Effector CD4-positive, alpha-beta T cell (primary cell): ENCODE results near the gene CBX4.

Experiments used
- DNase-seq: peaks from one replicate; pipeline ENCODE4 v3.0.0-alpha.2; 2020

CBX4 gene

DNA sequence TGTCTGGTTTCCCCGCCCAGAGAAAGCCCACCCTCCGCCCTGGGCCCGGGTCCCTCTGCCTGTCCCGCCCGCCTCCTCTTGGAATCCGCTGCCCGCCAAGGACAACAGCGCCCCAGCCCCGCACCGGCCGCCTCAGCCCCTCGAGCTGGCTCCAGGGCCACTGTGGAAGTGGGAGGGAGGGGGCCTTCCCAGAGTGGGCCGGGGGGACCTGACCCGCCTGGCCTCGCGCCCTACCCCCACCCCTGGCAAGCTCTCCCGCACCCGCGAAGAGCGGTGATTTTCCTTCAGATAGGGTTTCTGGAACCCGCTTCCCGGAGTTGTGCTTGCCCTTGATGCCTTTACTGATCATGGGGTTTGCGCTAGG lies 40.1 kb downstream of the CBX4 start:
- no peak for DNase-seq

- no peak for DNase-seq
These were observed 40.7 kb downstream of the CBX4 start for GRCh38 chr17:79798299-79799173.

DNA sequence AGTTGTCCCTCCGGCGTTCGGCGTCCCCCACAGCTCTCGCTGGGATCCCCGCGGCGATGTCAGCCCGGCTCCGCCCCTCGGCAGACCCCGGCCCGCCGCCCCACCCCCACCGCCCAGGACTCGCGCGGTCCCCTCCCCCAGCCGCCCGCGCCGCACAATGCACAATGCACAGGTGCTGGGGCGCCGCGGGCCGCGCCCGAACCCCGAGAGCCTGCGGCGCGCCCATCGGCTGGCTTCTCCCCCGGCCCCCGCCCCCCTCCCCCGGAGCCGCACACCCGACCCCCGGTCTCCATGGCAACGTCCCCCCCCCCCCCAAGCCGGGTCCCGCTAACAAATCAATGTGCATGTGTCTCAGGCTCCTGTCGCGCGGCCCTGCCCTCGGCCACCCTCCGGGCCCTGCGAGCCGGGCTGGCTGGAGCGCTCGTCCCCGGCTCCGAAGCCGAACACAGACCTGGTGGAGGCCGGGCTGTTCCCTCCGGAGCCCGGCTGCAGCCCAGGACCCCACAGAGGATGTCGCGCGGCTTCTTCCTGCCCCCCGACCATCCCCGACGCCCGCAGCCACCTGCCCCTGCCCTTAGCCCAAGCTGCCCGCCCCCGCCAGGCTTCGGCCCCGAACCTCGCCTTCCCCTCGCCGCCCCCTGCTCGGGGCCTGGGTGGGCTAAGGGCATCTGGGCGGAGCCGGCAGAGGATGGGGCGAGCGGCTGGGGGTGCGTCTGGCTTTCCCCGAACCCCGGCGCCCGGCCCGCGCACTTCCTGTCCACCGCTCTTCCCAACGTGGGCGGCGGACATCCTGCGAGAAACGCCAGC lies 41.5 kb downstream of the CBX4 start:
- DNase-seq, result no peak

DNA sequence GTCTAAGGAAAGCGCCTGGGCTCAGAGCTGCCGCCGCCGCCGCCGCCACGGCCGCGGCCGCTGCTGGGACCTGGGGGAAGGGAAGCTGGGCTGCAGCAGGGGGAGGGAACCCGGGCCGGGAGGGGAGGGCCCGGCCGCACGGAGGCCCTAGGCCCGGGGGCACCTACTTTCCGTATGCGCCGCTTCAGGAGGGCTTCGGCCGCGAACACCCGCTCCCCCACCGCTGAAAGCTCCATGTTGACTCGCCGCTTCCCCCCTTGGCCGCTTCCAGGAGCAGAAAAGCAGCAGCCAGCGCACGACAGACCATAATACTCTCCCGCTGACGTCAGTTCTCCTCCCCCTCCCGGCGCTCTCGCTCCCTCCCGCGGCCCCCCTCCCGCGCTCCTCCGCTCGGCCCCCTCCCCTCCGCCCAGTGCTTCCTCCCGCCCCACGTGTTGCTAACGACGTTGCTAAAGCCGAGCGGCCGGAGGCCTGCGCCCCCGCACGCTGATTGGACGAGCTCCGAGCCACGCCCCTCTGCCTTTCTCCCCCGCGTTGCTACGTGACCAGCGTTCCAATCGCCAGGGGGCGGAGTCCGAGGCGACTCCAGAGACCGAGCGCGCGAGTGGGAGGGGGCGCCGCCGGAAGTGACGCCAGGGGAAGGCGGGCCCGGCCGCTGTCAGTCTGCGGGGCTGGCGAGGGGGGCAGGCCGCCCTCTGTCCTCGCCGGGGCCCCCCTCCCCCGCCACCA lies 42.3 kb downstream of the CBX4 start, which contains the start of gene CBX8:
CBX8 (minus strand) TSS at position 315 of the 729 bp plus-strand sequence; CDS start at position 236, 79 bp downstream.
- DNase-seq, result peak; percentile 97

- DNase-seq, result no peak
These were observed 42.8 kb downstream of the CBX4 start for GRCh38 chr17:79796444-79796762.

DNA sequence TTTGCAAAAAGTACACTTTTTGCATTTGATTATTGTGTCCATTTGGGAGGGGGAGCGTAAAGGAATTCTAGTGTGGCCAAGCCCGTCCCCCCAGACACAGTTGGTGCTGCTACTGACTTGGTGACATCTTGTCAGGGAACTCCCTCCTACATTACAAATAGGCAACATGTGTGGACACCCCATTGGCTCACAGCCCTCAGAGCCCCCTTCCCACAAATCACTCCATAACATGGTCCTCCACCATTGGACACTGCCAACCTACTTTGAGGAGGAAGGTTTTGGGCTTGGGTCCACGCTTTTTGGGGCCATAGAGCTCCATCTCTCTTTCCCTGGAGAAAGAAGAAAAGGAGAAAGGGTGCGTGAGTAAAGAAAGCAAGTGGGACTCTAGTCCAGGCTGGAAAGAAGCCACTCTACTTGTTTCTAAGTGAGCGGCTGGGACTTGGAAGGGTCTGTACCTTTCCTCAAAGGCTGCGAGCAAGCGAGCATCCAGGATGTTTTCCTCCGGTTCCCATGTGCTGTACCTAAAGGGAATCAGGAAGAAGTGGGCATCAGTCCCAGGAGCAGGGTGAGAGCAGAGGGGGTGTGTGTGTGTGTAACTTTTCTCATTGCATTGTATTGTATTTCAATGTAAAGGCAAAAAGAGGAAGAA lies 43.3 kb downstream of the CBX4 start:
- no peak for DNase-seq

DNA sequence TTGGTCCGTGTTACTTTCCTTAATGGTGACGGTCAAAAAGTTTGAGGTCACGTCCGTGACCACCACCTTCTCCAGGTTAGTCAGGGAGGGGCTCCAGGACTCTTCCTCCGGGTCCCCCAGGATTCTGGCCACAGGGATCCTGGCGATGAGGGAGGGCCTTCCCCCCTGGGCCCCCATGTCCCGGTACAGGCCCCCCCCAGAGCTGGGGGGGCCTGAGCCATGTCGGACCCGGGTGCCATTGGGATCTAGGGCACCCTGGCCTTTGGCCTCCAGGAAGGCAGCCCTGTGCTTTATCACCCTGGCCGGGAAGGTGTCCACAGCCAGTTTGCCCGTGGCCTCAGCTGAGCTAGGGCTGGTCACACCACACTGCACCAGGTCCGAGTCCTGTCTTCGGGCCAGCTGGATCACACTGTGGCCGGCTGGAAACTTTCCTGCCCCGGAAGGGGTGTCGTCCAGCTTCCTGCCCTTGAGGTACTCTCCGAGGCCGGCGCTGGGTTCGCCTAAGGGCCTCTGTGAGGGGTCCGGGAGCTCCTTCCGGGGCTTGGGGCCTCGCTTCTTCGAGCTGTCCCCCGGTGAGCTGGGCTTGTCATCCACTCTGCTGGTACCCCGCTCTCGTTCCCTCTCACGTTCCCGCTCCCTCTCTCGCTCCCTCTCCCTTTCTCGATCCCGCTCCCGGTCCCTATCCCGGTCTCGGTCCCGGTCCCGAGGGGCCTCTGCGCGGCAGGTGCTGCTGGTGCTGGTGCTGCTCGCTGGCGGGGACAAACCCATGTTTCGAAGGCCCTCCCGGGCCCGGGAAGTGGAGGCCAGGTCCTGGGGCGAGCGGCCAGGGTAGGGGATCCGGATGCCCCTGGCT lies 44.4 kb downstream of the CBX4 start:
- DNase-seq, result no peak

DNA sequence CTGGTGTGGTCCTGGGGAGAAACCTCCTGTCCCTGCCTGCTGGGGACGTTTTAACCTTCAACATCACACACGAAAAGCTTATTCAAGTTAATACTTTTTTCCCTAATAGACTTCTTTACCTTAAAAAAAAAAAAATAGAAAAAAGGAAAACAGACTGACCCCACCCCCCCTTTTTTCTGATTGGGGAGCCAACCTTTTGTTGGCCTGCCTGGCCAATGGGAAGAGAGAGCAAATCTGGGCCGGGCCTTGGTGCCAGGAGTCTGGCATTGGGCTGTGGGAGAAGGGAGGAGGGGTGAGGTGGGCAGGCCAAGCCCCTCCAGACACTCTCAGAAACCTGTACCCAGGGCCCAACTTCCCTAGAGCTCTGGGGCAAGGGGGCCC lies 45.3 kb downstream of the CBX4 start:
- no peak for DNase-seq

- no peak for DNase-seq
These were observed 46.0 kb downstream of the CBX4 start for GRCh38 chr17:79792984-79793923.

GRCh38 chr17:79792341-79792871 lies 46.8 kb downstream of the CBX4 start:
- DNase-seq, result no peak

DNA sequence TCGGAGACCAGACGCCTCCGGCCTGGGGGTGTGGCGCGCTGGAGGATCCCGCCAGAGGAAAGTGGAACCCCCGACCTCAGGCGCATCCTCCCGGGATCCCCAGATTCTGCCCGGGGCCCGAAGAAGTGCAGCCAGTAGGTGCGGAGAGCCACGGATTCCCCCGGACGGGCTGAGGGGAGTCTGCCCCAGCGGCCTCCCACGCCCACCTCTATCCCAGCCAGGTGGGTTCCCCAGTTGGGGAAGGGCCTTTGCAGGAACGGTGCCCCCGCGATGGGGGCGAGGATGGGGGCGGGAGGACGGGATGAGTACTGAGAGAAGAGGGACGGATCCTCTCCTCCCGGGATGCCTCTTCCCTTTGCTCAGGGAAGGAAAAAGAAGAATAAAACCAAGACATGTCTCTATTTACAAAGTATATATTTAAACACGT lies 47.5 kb downstream of the CBX4 start:
- no peak for DNase-seq

- no peak for DNase-seq
These were observed 48.2 kb downstream of the CBX4 start for GRCh38 chr17:79790805-79791734.

DNA sequence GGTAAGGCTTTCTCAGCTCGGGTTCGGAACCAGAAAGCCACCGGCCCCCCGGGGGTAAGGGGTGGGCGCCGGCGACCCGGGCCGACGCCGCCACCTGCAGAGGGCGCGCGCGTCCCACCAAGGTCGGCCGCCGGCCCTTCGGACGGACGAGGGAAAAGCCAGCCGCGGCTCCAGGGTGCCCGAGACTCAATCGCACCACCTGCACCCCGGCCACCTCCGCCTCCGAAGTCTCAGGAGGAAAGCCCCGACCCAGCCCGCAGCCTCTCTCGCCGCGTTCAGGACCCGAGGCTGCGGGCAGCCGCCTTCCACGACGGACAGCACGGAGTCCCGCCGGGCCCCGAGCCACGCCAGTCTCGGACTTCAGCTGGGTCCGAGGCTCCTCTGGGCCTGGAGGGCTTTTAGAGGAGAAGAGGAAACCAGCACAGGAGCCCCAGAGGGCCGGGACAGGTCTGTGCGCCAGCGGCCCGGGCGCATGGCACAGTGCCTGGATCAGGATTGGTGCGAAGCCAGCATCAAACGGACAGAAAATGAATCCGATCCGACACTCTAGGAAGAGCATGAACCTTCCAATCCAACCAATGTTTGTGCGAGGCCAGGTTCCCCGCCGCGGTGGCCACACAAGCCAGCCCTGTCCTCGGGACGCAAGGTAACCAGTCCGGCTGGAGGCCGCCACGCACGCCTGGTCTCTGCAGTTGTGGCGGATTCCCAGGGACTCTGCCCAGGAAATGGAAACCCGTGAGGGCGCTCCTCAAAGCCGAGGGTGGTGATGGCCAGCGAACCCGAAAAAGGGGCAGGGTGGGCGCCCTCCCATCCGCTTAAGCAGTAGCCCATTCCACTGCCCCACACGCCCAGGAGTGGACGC lies 49.1 kb downstream of the CBX4 start:
- no peak for DNase-seq

- DNase-seq, result no peak
These were observed 50.0 kb downstream of the CBX4 start for GRCh38 chr17:79788989-79789942.

GRCh38 chr17:79788455-79788854 lies 50.8 kb downstream of the CBX4 start:
- DNase-seq, result no peak

DNA sequence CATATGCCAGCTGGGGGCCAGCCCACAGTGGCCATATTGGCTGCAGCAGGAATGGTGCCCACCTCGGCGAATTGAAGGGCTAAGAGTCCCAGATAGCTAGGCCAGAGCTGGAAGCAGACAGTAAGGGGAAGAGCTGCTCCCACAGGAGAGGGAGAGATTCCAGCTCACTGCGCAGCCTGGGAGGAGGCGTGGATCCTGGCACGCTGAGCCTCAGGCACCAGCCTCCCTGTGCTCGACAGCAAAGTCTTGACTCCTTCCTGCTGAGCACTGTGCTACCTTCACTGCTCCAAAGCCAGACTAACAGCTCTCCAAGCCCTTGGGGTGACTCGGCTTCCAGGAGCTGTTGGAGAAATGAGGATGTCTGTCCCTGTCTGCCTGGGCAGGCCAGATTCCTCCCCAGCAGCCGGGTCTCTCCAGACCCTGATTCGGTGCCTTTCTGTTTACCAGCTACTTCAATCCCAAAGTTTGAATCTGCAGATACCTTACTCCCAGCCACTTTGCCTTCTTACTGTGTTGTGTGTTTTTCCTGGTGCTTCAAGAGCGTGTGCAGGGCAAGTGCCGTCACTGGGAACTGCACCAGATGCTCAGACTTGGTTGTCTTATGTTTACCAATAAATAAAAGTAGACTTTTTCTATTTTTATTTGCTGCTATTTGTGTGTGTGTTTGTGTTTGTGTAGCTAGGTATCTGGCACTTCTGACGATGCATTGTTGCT lies 52.2 kb downstream of the CBX4 start:
- DNase-seq, result no peak
